Choroid plexus epithelial cell (primary cell): ENCODE measurements around the gene DPYSL5.

Experiments used
- DNase-seq: peaks from one replicate; pipeline ENCODE4 v3.0.0-alpha.2; 2010; ENCODE audit warnings: low read depth
- H3K4me3 ChIP-seq: 2 replicates; pipeline ENCODE4 v1.5.1; 2011; ENCODE audit warnings: low read depth, mild to moderate bottlenecking, control low read depth, low read length, moderate library complexity
- TF ChIP-seq, protein P1 (sequence below): conservative IDR thresholded peaks from 2 replicates; pipeline ENCODE4 v1.5.1; 2011; ENCODE audit warnings: low read depth, mild to moderate bottlenecking, control low read depth, inconsistent platforms, low read length, moderate library complexity

Gene DPYSL5

DNA sequence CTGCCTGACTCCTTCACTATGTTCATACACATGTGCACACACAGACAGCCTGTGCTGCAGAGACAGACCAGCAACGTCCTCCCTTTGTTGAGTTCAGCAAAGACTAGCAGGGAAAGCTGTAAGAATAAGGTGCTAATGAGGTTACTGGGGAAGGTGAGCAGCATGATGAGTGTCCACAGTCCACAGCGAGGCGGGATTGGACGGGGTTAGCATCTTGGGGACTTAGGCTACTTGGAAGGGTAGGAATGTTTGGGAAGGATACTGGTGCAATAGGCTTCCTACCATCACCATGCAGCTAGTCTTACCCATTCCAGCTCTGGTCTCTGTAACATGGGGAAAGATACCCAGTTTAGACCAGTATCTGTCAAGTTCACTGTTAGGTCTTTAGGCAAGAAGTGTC lies 41.9 kb downstream of the DPYSL5 start:
- TF ChIP-seq, protein P1, sequence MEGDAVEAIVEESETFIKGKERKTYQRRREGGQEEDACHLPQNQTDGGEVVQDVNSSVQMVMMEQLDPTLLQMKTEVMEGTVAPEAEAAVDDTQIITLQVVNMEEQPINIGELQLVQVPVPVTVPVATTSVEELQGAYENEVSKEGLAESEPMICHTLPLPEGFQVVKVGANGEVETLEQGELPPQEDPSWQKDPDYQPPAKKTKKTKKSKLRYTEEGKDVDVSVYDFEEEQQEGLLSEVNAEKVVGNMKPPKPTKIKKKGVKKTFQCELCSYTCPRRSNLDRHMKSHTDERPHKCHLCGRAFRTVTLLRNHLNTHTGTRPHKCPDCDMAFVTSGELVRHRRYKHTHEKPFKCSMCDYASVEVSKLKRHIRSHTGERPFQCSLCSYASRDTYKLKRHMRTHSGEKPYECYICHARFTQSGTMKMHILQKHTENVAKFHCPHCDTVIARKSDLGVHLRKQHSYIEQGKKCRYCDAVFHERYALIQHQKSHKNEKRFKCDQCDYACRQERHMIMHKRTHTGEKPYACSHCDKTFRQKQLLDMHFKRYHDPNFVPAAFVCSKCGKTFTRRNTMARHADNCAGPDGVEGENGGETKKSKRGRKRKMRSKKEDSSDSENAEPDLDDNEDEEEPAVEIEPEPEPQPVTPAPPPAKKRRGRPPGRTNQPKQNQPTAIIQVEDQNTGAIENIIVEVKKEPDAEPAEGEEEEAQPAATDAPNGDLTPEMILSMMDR: no peak
- H3K4me3 ChIP-seq: no peak overlapping the region
- no peak for DNase-seq

- H3K4me3 ChIP-seq: no peak overlapping the region
- DNase-seq: no peak
- TF ChIP-seq, protein P1: no peak
Measured at GRCh38 chr2:26890341-26891000, 42.5 kb downstream of the DPYSL5 start.

- DNase-seq: no peak
- no peak overlapping the region for H3K4me3 ChIP-seq
- TF ChIP-seq, protein P1: no peak
Measured at GRCh38 chr2:26892133-26892532, 44.2 kb downstream of the DPYSL5 start.

DNA sequence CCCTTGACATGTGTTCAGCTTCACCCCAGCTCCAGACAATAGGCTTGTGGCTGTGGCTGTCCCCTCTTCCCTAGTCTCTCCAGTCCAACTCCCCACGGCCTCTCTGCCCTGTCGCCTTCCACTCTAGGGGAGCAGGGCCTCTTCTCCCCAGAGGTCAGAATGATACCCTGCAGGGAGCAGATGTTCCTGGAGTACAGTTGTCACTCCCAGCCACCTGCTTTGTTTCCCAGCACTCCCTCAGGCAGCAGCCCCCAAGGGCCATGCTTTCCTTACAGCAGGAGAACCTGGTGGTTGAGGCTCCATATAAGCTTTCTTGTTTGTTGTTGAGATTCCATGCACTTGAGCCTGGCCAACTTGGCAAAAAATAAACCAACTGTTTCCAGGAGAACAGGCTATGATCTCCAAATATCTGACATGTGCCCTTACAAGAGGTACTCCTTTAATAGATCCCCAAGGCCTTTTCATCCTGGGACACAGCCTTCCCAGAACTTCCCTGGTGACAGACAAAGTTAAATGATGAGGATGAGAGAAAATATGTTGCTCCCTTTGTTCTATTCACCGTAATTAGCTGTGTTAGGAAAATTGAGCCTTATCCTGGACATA lies 45.1 kb downstream of the DPYSL5 start:
- TF ChIP-seq, protein P1: no peak
- no peak for DNase-seq
- no peak overlapping the region for H3K4me3 ChIP-seq

GRCh38 chr2:26894136-26894535 lies 46.2 kb downstream of the DPYSL5 start:
- no peak overlapping the region for H3K4me3 ChIP-seq
- TF ChIP-seq, protein P1: no peak
- no peak for DNase-seq

- H3K4me3 ChIP-seq: no peak overlapping the region
- TF ChIP-seq, protein P1: no peak
- no peak for DNase-seq
Measured at GRCh38 chr2:26897807-26898479, 50.0 kb downstream of the DPYSL5 start.
